Ishikawa (cell line): Measurements from ENCODE around the gene PAEP.

Experiments used
- CREB1 ChIP-seq: IDR thresholded peaks from 2 replicates; pipeline ENCODE4 v1.6.1; 2012; ENCODE audit warnings: low read depth
- EP300 ChIP-seq: IDR thresholded peaks from 2 replicates; pipeline ENCODE4 v1.6.1; 2012; ENCODE audit warnings: borderline replicate concordance
- FOXM1 ChIP-seq: IDR thresholded peaks from 2 replicates; pipeline ENCODE4 v1.6.1; 2012; ENCODE audit warnings: low read depth, borderline replicate concordance
- NFIC ChIP-seq: IDR thresholded peaks from 2 replicates; pipeline ENCODE4 v1.6.1; 2012
- RAD21 ChIP-seq: IDR thresholded peaks from 2 replicates; pipeline ENCODE4 v1.6.1; 2012; ENCODE audit warnings: low read depth
- TAF1 ChIP-seq: IDR thresholded peaks from 2 replicates; pipeline ENCODE4 v1.6.1; 2012; ENCODE audit warnings: low read depth, mild to moderate bottlenecking

- TF ChIP-seq FOXM1 (no peak), EP300 (no peak), CREB1 (no peak), TAF1 (no peak), NFIC (no peak), RAD21 (no peak)
Measured at GRCh38 chr9:135608999-135609317, 47.4 kb downstream of the PAEP start.
